Measurements from ENCODE around the gene VPS29.

VPS29 gene
- total RNA-seq, result 56.4 to 144 (median 89.9) reads per million in 18 experiments

GRCh38 chr12:110501752-110502738, at the start of gene VPS29, which contains the start of gene RAD9B:
Gene VPS29, minus strand, starts transcription at chr12:110502111. Its CDS starts 60 bp downstream, at chr12:110502051.
Gene RAD9B, plus strand, starts transcription at chr12:110502331. Its CDS starts 7 bp downstream, at chr12:110502338.
- peak; percentile 99 for DNase-seq

- no peak for DNase-seq
These were observed 49.1 kb upstream of the VPS29 start for GRCh38 chr12:110550981-110551380.

GRCh38 chr12:110549716-110550115, 47.8 kb upstream of the VPS29 start:
- DNase-seq, result peak in 1 of 2 donors; percentile 7

- DNase-seq, result no peak
These were observed 46.8 kb upstream of the VPS29 start for GRCh38 chr12:110548678-110549077.

GRCh38 chr12:110547090-110547489, 45.2 kb upstream of the VPS29 start:
- no peak for DNase-seq

- DNase-seq, result peak in 1 of 2 donors; percentile 4
These were observed 44.4 kb upstream of the VPS29 start for GRCh38 chr12:110546339-110546738.

DNA sequence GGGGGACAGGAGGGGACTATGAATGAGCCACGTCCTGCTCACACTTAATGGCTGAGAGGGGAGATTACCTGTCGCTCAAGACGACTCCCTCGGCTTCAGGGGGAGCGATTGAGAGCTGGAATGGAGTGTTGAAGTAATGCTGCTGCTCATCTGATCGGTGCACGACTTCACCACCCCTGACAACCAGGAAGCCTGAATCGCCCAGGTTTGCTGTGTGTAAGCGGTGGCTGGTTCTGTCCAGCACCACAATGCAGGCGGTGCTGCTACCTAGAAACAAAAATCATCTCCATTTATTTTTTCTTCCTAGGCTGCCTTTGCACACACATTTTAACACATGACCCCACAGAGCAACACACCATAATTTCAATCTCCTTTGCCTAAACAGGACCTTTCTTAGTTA, 43.9 kb upstream of the VPS29 start:
- DNase-seq, result no peak

GRCh38 chr12:110545259-110545658, 43.3 kb upstream of the VPS29 start:
- peak; percentile 67 to 85 for DNase-seq

DNA sequence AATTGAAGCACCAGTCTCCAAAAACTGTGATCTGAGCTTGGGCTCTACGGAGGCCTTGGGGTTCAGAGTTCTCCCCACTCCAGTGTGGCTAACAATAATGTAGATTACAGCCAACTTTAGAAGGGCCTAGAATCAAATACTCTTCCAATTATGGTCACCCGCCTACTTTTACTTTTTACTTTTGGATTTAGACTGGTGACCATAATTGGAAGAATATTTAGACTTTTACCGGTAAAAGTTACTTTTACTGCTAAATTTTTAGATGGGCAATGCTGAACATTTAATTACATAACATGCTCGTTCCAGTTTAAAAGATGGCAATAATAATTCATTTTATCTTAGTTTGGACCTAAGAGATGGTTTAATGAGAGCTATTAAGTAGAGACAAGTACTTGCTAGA, 42.1 kb upstream of the VPS29 start:
- no peak for DNase-seq

- no peak for DNase-seq
These were observed 41.5 kb upstream of the VPS29 start for GRCh38 chr12:110543252-110543959.

DNA sequence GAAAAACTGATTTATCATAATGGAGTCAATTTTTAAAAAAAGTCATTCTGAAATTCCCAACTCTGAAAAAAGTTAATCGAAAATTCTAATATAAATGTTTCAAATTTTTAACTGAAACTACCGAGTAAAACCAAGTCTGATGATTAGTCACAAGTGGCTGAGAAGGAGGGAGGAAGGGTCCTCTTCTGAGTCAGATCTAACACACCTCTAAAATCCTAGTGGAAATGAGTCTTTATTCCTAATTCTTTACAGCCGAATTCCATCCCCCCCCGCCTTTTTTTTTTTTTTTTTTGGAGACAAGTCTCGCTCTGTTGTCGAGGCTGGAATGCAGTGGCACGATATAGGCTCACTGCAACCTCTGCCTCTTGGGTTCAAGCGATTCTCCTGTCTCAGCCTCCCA, 38.1 kb upstream of the VPS29 start:
- DNase-seq, result no peak

DNA sequence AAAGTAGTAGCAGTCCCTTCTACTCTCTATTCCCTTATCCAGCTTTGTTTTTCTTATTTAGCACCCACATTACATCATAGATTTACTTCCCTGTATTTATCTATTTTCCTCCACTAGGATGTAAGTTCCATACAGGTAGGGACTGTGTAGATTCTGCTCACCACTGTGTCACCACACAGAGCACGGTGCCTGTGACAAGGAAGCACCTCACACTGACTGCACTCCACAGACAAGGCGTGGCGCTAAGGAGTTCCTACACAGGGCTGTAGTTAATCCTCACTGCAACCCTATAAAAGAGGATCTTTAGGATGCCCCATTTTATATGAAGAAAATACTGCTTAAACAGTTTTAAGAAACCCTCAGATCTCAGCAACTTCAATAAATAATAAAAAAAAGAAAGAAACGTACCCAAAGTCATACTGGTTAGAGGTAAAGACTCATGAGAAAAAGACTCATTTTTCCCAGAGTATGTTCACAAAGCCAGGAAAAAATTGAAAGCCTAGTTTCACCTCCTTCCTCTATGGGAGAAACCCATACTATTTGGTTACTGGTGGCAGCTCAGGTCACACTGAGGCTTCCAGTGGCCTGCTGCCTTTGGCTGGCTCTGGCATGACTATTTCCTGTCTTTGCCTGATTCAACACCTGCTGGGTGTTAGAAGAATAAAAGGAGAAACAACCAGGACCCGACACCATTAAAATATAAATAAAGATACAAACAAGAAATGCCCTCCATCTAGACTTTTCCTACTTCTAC, 37.1 kb upstream of the VPS29 start:
- no peak for DNase-seq

DNA sequence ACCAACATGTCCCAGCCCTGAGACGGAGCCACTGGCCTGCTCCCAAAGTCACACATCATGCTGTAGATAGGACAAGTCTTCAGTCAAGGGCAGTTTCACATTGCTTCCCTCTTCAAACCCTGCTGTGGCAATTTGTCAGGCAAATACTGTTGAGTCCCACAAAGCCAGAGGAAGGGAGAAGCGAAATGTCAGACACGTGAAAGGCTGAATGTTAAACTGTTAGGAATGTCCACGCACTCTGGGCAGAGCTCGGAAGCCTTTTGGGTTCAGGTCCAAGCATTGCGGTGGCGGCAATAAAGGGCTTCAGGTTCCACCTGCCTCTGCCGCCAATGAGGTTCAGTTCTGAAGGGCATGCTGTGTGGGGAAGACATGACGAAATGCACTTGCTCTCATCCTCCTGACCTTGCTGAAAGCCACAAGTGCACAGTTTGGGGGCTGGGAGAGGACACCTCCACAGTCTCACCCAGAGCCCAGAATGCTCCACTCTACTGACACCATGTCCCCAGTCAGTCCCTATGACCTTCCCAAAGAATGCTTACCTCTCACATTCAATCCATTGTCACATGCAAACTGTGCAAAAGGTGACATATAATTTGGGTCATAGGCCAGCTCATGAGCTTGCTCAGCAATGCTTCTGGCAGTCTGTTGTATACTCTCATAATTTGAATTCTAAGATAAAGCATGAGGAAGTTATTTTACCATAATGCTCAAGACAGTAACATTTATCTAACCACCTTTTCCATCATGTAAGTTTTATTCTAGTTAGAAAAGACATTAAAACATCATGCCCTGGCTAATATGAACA, 35.9 kb upstream of the VPS29 start:
- DNase-seq, result no peak

DNA sequence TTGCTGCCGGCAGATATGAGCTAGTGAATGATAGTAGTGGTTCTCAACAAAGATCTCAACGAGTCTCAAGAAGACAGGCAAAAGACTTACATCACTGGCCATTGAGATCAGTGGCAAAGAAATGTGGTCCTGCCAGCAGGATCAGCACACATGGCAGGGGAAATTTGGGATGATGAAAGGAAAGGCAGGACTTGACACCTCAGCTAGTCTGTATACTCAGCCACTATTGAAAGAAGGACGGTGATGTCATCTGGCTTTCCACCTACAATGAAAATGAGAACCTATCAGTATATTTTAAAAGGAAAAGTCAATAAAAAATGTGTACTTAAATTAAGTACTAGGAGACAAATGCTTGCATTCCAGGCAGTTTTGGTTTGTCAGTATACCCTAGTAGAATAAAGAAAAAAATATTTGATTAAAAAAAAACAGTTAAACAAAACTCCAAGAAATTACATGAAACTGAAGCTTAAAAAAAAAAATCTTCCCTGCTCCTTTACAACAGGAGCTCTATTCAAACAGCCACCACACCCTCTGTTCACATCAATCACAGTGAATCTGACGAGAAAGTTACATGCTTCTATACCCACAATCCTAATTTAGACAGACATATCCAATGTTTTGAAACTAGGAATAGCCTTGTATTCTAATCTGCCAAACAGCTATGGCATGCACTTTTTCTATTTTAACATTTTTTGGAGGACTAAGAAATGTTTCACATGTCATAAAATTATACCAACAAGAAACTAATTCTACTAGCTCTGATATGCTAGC, 35.1 kb upstream of the VPS29 start:
- DNase-seq, result no peak

GRCh38 chr12:110534811-110535210, 32.9 kb upstream of the VPS29 start:
- DNase-seq, result no peak

DNA sequence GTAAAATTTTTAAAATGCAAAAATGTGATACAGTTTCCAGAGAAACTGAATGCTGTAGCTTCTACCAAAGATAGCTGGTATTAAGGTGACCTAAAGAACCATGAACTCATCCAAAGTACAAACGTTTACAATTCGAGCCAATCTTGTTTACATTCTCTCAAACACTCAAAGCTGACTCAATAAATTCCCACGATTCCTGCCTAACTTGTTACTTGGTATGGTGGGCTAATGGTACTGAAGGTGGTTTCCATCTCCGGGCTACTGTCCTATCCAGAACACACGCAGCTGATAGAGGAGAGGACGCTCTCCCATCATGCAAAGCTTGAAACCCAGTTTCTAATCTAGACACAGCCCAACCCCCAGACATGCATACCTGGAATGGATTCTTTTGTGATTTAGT, 31.7 kb upstream of the VPS29 start:
- DNase-seq, result no peak

GRCh38 chr12:110532644-110533043, 30.7 kb upstream of the VPS29 start:
- no peak for DNase-seq

DNA sequence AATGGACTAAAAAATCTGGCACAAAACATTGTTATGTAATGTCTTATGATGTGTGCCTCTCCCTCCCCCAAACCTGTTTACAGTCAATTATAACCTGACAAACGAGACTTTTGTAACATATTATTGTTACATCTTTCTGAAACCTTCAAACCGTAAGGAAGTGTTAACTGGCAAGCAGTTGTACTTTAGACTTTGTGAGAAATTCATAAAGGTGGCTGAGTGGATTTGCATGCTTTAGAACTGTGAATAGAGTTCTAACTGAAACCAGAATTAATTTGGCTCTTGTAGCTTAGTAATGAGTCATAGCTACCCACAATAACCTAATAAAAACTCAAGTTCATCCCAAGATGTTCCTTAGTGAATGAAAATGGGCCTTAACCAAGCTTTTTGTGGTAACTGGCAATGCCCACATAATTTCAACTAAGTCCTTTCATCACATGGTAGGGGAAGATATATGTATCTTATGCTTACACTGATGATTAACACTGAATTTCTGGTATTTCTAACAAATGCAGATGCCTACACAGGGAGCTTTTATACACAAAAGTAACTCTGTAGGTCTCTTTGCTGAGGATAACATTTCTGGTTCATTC, 29.9 kb upstream of the VPS29 start:
- DNase-seq, result no peak

DNA sequence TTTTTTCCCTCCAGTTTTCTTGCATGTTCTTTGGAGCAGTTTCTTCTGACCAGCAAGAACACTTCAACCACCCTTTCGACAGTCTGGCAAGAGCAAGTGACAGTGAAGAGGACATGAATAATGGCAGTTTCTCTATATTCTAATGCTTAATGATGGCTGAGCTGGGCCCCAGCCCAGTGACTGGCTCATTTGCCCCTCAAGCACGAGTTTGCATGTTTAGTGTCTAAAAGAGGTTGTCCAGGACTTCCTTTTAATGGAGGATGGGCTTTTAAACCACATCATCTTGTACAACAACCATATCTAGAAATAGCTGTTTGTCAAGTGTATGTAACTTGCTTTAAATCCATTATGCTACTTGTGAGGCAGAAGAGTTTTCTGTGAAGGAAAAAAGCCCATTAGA, 28.6 kb upstream of the VPS29 start:
- DNase-seq, result no peak

DNA sequence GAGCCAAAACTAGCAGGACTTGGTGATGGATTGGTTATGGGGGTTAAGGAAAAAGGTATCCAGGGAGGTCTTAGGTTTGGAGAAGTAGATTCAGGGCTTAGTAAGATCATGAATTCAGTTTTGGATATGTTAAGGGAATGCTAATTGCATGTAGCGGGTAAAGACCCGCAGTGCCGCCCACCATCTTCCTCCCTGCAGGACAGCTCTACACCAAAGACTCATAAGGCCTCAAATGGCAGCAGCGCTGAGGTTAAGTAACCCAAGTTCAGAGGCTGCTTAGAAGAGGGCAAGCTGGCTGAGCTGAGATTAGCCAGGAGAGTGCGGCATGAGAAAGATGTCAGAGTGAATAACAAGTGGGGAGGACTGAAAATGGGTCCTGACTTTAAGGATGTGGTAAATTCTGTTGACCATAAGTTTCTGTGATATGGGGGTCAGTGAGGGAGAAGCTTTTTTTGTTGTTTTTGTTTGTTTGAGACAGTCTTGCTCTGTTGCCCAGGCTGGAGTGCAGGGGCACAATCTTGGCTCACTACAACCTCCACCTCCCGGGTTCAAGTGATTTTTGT, 26.4 kb upstream of the VPS29 start:
- no peak for DNase-seq
